Parathyroid adenoma (tissue), 2 donors: Measurements from ENCODE around the gene ENTREP1.

Source experiments
- H2AFZ ChIP-seq: fragments of 300-600 bp; sonication (generic); one replicate; pipeline ENCODE4 v1.7.0; 2017; ENCODE audit warnings: antibody characterized with exemption, mild to moderate bottlenecking
- H3K27ac ChIP-seq: fragments of 300-600 bp; sonication (generic); one replicate; pipeline ENCODE4 v1.7.0; 2017
- H3K27me3 ChIP-seq: fragments of 300-600 bp; sonication (generic); one replicate; pipeline ENCODE4 v1.7.0; 2017; ENCODE audit warnings: low read length; ENCODE audit not compliant: control insufficient read depth, insufficient read depth
- H3K36me3 ChIP-seq: fragments of 300-600 bp; sonication (generic); one replicate; pipeline ENCODE4 v1.7.0; 2017; ENCODE audit warnings: low read length; ENCODE audit not compliant: control insufficient read depth, insufficient read depth
- H3K4me1 ChIP-seq: fragments of 300-600 bp; sonication (generic); one replicate; pipeline ENCODE4 v1.7.0; 2017; ENCODE audit warnings: control low read depth
- H3K4me2 ChIP-seq: fragments of 300-600 bp; sonication (generic); one replicate; pipeline ENCODE4 v1.7.0; 2017; ENCODE audit warnings: low read length
- H3K4me3 ChIP-seq: fragments of 300-600 bp; sonication (generic); one replicate; pipeline ENCODE4 v1.7.0; 2017; ENCODE audit warnings: low read depth, low read length
- H3K79me2 ChIP-seq: fragments of 300-600 bp; sonication (generic); one replicate; pipeline ENCODE4 v1.7.0; 2017; ENCODE audit warnings: control low read depth
- H3K9ac ChIP-seq: fragments of 300-600 bp; sonication (generic); one replicate; pipeline ENCODE4 v1.7.0; 2017; ENCODE audit warnings: mild to moderate bottlenecking
- H3K9me3 ChIP-seq: fragments of 300-600 bp; sonication (generic); one replicate; pipeline ENCODE4 v1.7.0; 2017; ENCODE audit warnings: low read length; ENCODE audit not compliant: control insufficient read depth
- CTCF ChIP-seq: fragments of 300-600 bp; sonication (generic); IDR thresholded peaks from one replicate; pipeline ENCODE4 v1.7.0; 2017; ENCODE audit warnings: antibody characterized with exemption, mild to moderate bottlenecking
- donor health status: primary hyperparathyroidism.

The ENTREP1 gene

GRCh38 chr9:69319324-69320025 lies 5.5 kb upstream of the ENTREP1 start:
- H3K4me3 ChIP-seq: no peak overlapping the region
- no peak overlapping the region for H2AFZ ChIP-seq
- no peak overlapping the region for H3K9ac ChIP-seq
- no peaks in the 10 kb centered on the region for H3K4me1 ChIP-seq
- no peaks in the 10 kb centered on the region for H3K9me3 ChIP-seq
- no peak for TF ChIP-seq CTCF
- no peaks in the 10 kb centered on the region for H3K36me3 ChIP-seq
- no peak overlapping the region for H3K27ac ChIP-seq
- H3K4me2 ChIP-seq: no peak overlapping the region
- no peaks in the 10 kb centered on the region for H3K27me3 ChIP-seq
- H3K79me2 ChIP-seq: no peaks in the 10 kb centered on the region

GRCh38 chr9:69322256-69322655 lies 2.8 kb upstream of the ENTREP1 start:
- H3K9ac ChIP-seq: no peak overlapping the region
- no peaks in the 10 kb centered on the region for H3K4me1 ChIP-seq
- H3K27me3 ChIP-seq: no peaks in the 10 kb centered on the region
- H3K27ac ChIP-seq: no peak overlapping the region
- TF ChIP-seq CTCF: no peak
- no peak overlapping the region for H3K4me2 ChIP-seq
- H3K36me3 ChIP-seq: no peaks in the 10 kb centered on the region
- H3K4me3 ChIP-seq: no peak overlapping the region
- no peaks in the 10 kb centered on the region for H3K9me3 ChIP-seq
- no peak overlapping the region for H2AFZ ChIP-seq
- no peaks in the 10 kb centered on the region for H3K79me2 ChIP-seq

- Histone ChIP-seq H3K9ac (no peak overlapping the region), H2AFZ (no peak overlapping the region), H3K27me3 (no peaks in the 10 kb centered on the region), H3K4me3 (peak overlapping the region; percentile 56), H3K27ac (no peak overlapping the region), H3K4me2 (peak overlapping the region; percentile 68), H3K4me1 (no peaks in the 10 kb centered on the region), H3K9me3 (no peaks in the 10 kb centered on the region), H3K36me3 (no peaks in the 10 kb centered on the region), H3K79me2 (no peaks in the 10 kb centered on the region)
- TF ChIP-seq CTCF: no peak
Measured at GRCh38 chr9:69323861-69324260, 1.2 kb upstream of the ENTREP1 start.

GRCh38 chr9:69325409-69326212 lies 596 bp downstream of the ENTREP1 start:
- H2AFZ ChIP-seq: peak overlapping the region; percentile 66
- H3K27ac ChIP-seq: no peak overlapping the region
- H3K9me3 ChIP-seq: no peaks in the 10 kb centered on the region
- H3K4me3 ChIP-seq: peak overlapping the region; percentile 60
- H3K9ac ChIP-seq: no peak overlapping the region
- no peaks in the 10 kb centered on the region for H3K4me1 ChIP-seq
- no peaks in the 10 kb centered on the region for H3K79me2 ChIP-seq
- no peaks in the 10 kb centered on the region for H3K36me3 ChIP-seq
- no peaks in the 10 kb centered on the region for H3K27me3 ChIP-seq
- no peak for TF ChIP-seq CTCF
- peak overlapping the region; percentile 91 for H3K4me2 ChIP-seq
